HG02938 (cell line): Measurements from ENCODE around the gene IZUMO1R.
A peak's percentile ranks its signal among the peaks of the same experiment; 100 is the strongest.
"Not testable (repeated sequence)": the region's sequence is repeated elsewhere in the genome, so short reads cannot be mapped to it uniquely, and the experiment has no call there.

Experiments
- ATAC-seq: cut with Tn5 transposase; IDR thresholded peaks from one replicate; pipeline ENCODE4 v1.9.1; 2021; ENCODE audit warnings: mild to moderate bottlenecking, moderate library complexity; ENCODE audit not compliant: unreplicated experiment

The IZUMO1R gene

DNA sequence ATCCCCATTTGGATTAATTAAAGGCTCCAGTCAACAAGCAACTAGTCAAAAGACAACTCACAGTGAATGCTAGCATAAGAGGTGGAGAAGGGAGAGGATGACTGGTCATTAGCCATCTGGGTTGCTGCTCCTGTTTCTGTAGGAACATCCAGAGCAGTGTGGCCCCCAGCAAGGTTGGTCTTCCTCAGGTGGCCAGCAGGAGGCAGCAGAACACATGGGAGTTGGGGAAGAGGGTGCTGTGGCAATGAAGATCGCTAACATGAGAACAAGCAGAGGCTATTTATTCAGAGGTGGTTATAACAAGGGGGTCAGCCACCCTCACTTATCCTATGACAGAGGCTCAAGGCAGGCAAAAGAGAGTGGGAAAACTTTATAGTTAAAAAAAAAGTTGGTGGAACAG lies 21.3 kb downstream of the IZUMO1R start:
- ATAC-seq = peak; percentile 74

DNA sequence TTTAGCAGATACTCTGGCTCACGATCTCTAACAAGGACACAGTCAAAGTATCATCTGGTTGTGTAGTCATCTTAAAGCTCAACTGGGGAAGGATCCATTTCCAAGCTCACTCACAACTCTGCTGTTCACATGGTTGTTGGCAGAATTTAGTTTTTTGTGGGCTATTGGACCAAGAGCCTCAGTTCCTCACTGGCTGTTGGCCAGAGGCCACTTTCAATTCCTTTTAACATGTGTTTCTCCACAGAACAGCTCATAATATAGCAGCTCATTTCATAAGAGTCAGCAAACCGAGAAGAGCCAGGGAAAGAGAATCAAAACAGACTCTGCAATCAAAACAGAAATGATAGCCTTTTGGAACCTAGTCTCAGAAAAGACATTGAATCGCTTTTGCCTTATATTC lies 22.6 kb downstream of the IZUMO1R start:
- no peak for ATAC-seq

DNA sequence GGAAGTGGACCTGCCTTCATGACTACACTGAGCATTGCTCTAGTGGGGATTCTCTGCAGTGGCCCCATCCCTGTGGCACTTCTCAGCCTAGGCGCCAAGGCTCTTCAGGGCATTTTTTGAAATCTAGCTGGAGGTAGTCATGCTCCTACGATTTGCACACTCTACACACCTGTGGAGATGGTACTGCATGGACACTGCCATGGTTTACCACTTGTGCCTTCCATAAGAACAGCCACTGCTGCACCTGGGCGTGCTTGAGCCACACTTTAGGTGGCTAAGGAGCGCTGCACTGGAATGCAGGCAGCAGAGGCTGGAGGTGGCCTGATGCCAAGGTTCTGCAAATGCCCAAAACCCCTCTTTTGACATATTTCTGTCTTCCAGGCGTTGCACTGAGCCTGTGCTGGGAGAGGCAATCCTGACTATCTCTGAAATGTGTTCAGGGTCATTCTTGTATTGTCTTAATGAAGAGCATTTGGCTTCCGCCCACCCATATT lies 24.3 kb downstream of the IZUMO1R start:
- no peak for ATAC-seq

DNA sequence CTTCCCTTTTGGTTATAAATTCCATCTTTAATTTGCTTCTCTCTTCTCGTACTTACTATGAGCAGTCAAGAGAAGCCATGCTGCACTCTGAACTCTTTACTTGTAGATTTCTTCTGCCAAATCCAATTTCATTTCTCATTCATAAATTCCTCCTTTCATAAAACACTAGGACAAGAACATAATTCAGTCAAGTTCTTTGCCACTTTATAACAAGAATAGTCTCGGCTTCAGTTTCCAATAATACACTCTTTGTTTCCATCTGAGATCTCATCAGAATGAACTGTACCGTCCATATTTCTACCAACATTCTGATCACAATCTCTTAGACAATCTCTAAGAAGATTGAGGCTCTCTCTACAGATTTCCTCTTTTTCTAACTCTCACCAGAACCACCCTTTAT lies 25.1 kb downstream of the IZUMO1R start:
- ATAC-seq = no peak

DNA sequence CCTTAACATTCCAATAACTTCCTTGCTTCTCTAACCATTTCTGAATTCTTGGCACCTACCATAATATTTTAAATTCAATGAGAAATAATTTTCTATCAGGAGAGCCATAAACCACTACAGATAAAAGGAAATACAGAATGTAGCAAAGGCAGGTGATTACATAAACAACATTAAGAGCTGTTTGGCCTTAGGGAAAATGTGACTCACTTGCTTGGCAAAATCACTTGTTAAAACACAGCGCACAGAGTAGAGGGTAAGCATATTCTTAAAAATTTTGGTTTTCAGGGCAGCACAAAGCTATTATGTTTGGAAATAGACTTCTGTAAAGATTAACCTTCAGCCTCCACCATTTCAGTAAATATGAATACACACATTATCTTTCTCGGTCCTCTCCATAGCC lies 26.4 kb downstream of the IZUMO1R start:
- no peak for ATAC-seq

DNA sequence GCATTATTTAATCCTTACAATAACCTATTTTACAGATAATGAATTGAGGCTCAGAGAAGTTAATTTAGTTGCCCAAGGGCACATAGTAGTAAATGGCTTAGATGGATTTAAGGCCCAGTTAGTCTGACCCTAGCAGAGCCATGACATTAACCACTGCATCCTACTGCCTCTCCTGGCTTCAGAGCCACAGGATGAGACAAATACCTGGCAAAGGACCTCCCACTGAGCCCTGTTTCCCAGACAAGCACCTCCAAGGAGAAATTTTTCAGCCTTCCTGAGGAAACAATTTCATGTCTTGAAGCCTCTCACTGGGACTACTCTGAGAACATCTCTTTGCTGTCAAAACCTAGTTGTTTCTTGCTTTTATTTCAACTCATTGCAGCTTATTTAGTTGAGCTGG lies 28.4 kb downstream of the IZUMO1R start:
- no peak for ATAC-seq

DNA sequence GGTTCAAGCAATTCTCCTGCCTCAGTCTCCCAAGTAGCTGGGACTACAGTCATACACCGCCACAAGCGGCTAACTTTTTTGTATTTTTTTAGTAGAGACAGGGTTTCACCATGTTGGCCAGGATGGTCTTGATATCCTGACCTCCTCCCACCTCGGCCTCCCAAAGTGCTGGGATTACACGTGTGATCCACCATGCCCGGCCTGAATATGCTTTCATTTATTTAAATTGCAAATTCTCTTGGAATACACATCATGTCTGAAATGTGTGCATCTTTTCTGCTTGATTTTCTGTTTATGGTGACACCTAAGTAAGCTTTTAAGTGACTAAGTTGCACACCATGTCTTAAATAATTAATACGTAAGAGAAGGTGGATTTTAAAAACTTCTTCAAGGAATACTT lies 31.7 kb downstream of the IZUMO1R start:
- no peak for ATAC-seq

DNA sequence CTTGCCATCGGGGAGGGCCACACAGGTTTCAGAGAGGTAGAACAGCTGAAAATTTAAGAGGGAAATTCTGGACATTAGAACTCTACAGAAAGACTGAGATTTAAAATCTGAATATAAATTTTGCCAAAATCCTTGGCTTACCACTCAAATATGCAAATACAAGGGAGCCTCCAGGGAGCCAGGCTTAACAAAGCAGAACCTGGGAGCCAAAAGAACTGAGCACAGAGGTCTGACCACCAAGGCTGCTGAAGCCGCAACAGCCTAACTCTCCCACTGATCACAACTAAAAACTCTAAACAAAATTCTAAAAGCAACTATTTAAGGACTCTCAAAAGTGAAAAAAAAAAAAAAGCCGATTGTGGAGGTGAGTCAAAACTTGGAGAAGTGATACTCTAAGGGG lies 34.3 kb downstream of the IZUMO1R start:
- no peak for ATAC-seq

DNA sequence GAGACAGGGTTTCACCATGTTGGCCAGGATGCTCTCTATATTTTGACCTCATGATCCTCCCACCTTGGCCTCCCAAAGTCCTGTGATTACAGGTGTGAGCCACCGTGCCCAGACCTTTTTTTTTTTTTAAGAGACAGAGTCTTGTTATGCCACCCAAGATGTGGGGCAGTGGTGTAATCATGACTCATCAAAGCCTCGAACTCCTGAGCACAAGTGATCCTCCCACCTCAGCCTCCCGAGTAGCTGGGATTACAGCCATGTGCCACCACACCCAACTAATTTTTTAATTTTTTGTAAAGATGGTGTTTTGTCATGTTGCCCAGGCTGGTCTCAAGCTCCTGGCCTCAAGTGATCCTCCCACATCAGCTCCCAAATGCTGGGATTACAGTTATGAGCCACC lies 37.9 kb downstream of the IZUMO1R start:
- no peak for ATAC-seq

DNA sequence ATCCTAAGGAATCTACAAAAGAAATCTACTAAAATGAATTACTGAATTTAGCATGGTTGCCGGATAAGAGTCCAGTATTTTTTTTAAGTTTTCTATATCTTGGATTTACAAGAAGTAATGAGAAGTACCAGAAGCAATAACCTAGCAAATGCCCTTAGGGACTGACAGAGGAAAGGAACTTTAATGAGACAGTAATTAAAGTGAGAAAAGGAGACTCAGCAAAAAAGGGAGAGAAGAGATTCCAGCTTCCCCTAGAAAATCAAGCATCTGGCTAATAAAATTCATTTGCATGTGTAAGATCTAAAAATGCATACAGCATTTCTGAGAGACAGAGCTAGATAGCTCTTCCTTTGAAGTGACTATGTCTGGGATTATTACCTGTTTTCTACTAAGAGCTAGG lies 39.1 kb downstream of the IZUMO1R start:
- ATAC-seq = no peak

DNA sequence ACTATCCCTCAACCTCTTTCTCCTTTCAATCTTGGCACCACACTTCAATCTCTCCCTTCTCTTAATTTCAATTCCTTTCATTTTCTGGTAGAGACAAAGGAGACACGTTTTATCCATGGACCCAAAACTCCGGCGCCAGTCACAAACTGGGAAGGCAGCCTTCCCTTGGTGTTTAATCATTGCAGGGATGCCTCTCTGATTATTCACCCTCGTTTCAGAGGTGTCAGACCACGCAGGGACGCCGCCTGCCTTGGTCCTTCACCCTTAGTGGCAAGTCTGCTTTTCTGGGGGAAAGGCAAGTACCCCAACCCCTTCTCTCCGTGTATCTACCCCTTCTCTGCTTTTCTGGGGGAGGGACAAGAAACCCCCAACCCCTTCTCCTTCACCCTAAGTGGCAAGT lies 41.9 kb downstream of the IZUMO1R start:
- not testable (repeated sequence) for ATAC-seq

DNA sequence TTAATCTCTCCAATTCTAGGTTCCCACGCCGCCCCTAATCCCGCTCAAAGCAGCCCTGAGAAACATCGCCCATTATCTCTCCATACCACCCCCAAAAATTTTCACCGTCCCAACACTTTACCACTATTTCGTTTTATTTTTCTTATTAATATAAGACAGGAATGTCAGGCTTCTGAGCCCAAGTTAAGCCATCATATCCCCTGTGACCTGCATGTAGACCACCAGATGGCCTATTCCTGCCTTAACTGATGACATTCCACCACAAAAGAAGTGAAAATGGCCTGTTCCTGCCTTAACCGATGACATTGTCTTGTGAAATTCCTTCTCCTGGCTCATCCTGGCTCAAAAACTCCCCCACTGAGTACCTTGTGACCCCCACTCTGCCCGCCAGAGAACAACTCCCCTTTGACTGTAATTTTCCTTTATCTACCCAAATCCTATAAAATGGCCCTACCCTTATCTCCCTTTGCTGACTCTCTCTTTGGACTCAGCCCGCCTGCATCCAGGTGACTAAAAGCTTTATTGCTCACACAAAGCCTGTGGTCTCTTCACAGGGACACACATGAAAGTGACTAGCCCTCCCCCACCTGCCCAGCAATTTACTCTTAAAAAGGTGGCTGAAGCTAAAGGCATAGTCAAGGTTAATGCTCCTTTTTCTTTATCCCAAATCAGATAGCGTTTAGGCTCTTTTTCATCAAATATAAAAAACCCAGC lies 46.6 kb downstream of the IZUMO1R start:
- not testable (repeated sequence) for ATAC-seq
